Mesodermal cell (in vitro differentiated cells): ENCODE data around the gene CCT4.
"Not testable (repeated sequence)": the region's sequence is repeated elsewhere in the genome, so short reads cannot be mapped to it uniquely, and the experiment has no call there.

Experiments used
- H3K27ac ChIP-seq: 2 replicates; pipeline ENCODE4 v1.7.0; 2013; ENCODE audit warnings: mild to moderate bottlenecking, low read depth, low read length, moderate library complexity; ENCODE audit not compliant: severe bottlenecking
- H3K36me3 ChIP-seq: 2 replicates; pipeline ENCODE4 v1.7.1; 2013; ENCODE audit warnings: mild to moderate bottlenecking, low read length, moderate library complexity; ENCODE audit not compliant: control insufficient read depth, insufficient read depth
- H3K4me1 ChIP-seq: one replicate; pipeline ENCODE4 v1.7.1; 2013; ENCODE audit warnings: mild to moderate bottlenecking, low read length; ENCODE audit not compliant: insufficient read depth, control insufficient read depth, poor library complexity, severe bottlenecking
- H3K4me3 ChIP-seq: 2 replicates; pipeline ENCODE4 v1.7.0; 2013; ENCODE audit warnings: low read length, control low read depth, mild to moderate bottlenecking; ENCODE audit not compliant: insufficient read depth, poor library complexity, severe bottlenecking; ENCODE audit errors: extremely low read depth
- H3K9me3 ChIP-seq: 2 replicates; pipeline ENCODE4 v1.7.1; 2013; ENCODE audit warnings: mild to moderate bottlenecking, low read length, moderate library complexity; ENCODE audit not compliant: control insufficient read depth
- WGBS, 2 experiments: methylation state at CpG; one replicate each; pipeline ENCODE4 v1.1.5; 2013; ENCODE audit warnings: missing lambda C conversion rate in 2 of 2; ENCODE audit not compliant: insufficient coverage in 2 of 2; 5-methylcytosine and 5-hydroxymethylcytosine counted together

Gene CCT4

DNA sequence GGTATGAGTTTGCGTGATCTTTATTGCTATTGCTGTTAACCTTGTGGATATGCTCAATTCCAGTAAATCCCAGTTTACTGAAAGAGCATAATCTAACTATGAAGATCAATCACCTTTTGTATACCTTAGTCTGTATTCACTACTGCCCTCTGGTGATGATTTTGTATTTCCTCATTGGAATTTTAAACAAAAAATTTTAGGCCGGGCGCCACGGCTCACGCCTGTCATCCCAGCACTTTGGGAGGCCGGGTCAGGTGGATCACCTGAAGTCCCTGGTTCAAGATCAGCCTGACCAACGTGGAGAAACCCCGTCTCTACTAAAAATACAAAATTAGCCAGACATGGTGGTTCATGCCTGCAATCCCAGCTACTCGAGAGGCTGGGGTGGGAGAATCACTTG, 22.1 kb upstream of the CCT4 start:
- no peak overlapping the region for H3K4me3 ChIP-seq
- no peak overlapping the region for H3K27ac ChIP-seq
- no peaks in the 10 kb centered on the region for H3K4me1 ChIP-seq
- no peaks in the 10 kb centered on the region for H3K36me3 ChIP-seq
- WGBS, 2 experiments: 89 to 90% methylated on average over 8 of the region's 9 CpGs
- H3K9me3 ChIP-seq: no peaks in the 10 kb centered on the region

- no peak overlapping the region for H3K27ac ChIP-seq
Observed at GRCh38 chr2:61909116-61909515, 20.7 kb upstream of the CCT4 start.

DNA sequence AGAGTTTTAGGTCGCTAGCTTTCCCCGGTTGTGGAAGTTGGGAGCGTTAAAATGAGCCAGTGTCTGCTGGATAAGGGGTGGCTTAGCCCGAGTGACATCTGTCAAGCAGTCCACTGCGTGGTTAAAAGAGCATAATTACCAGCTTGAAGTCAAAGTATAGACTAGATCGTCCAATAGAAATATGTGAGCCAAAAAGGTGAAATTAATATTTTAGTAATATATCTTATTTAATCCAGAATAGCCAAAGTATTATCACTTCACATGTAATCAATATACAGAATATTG, 17.7 kb upstream of the CCT4 start:
- H3K4me1 ChIP-seq: no peaks in the 10 kb centered on the region
- no peaks in the 10 kb centered on the region for H3K9me3 ChIP-seq
- peak overlapping the region; percentile 90 for H3K4me3 ChIP-seq
- H3K27ac ChIP-seq: no peak overlapping the region
- H3K36me3 ChIP-seq: no peaks in the 10 kb centered on the region
- 8 to 10% methylated on average over 4 of the region's 6 CpGs for WGBS, 2 experiments

More at GRCh38 chr2:61909116-61909515, 20.7 kb upstream of the CCT4 start:
- Histone ChIP-seq H3K9me3 (no peaks in the 10 kb centered on the region), H3K4me1 (no peaks in the 10 kb centered on the region), H3K4me3 (no peak overlapping the region), H3K36me3 (no peaks in the 10 kb centered on the region)
- WGBS, 2 experiments: 91 to 93% methylated on average over 8 of the region's 8 CpGs

GRCh38 chr2:61905372-61906185, 17.1 kb upstream of the CCT4 start, which contains the start of gene COMMD1:
Gene COMMD1, plus strand, starts transcription at chr2:61905674. Its CDS starts 5 bp downstream, at chr2:61905679.
- H3K36me3 ChIP-seq: no peaks in the 10 kb centered on the region
- 0 to 2% methylated on average over 25 to 32 of the region's 33 CpGs for WGBS, 2 experiments
- no peaks in the 10 kb centered on the region for H3K4me1 ChIP-seq
- H3K27ac ChIP-seq: peak within 1 kb of the TSS; percentile 41
- peak within 1 kb of the TSS; percentile 90 for H3K4me3 ChIP-seq
- no peaks in the 10 kb centered on the region for H3K9me3 ChIP-seq

DNA sequence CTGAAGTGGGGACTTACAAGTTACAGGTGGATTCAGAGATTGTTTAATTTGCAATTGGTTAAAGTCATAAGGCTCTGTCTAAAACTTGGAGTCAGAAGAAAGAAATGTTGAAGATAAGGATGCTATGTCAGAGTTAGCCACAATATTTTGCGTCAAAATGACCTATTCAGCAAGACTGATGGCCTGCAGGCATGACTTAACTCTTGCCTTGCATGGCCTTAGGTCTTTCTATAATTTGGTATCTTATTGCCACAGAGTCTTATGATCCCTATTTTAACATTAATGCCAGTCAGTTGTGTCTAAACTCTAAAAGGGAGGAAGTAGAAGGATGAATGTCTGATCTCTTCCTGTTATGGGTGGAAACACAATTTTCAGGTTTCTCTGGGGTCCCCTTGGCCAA, 11.8 kb upstream of the CCT4 start:
- Histone ChIP-seq H3K9me3 (no peaks in the 10 kb centered on the region), H3K4me3 (no peak overlapping the region), H3K4me1 (no peaks in the 10 kb centered on the region), H3K27ac (no peak overlapping the region), H3K36me3 (no peaks in the 10 kb centered on the region)
- WGBS, 2 experiments: 90 to 100% methylated on average over 1 of the region's 1 CpG

- Histone ChIP-seq H3K36me3 (no peaks in the 10 kb centered on the region), H3K9me3 (no peaks in the 10 kb centered on the region)
- no CpG with 5 or more reads among the region's 2 CpGs for WGBS, 2 experiments
Observed at GRCh38 chr2:61898810-61899209, 10.4 kb upstream of the CCT4 start.

GRCh38 chr2:61887717-61888266, 664 bp downstream of the CCT4 start:
- Histone ChIP-seq H3K27ac (peak overlapping the region; percentile 99), H3K4me3 (peak overlapping the region; percentile 99), H3K9me3 (no peaks in the 10 kb centered on the region), H3K4me1 (no peaks in the 10 kb centered on the region), H3K36me3 (peaks cover 43% of the 10 kb centered on the region)
- WGBS, 2 experiments: 0 to 1% methylated on average over 15 of the region's 18 CpGs

More at GRCh38 chr2:61898810-61899209, 10.4 kb upstream of the CCT4 start:
- Histone ChIP-seq H3K4me1 (no peaks in the 10 kb centered on the region), H3K4me3 (no peak overlapping the region), H3K27ac (no peak overlapping the region)

GRCh38 chr2:61885896-61886603, 2.4 kb downstream of the CCT4 start:
- Histone ChIP-seq H3K36me3 (peaks cover 59% of the 10 kb centered on the region), H3K4me3 (peak overlapping the region; percentile 99)
- WGBS, 2 experiments: 90 to 91% methylated on average over 17 of the region's 18 CpGs

GRCh38 chr2:61882850-61883249, 5.6 kb downstream of the CCT4 start:
- WGBS, 2 experiments: 90 to 100% methylated on average over 3 of the region's 5 CpGs
- no peaks in the 10 kb centered on the region for H3K4me1 ChIP-seq
- no peak overlapping the region for H3K27ac ChIP-seq
- H3K9me3 ChIP-seq: no peaks in the 10 kb centered on the region
- no peak overlapping the region for H3K4me3 ChIP-seq
- peaks cover 91% of the 10 kb centered on the region for H3K36me3 ChIP-seq

More at GRCh38 chr2:61885896-61886603, 2.4 kb downstream of the CCT4 start:
- H3K9me3 ChIP-seq: no peaks in the 10 kb centered on the region
- no peaks in the 10 kb centered on the region for H3K4me1 ChIP-seq
- no peak overlapping the region for H3K27ac ChIP-seq

- not testable (repeated sequence) for H3K4me1 ChIP-seq, H3K9me3 ChIP-seq, H3K27ac ChIP-seq, H3K4me3 ChIP-seq
- H3K36me3 ChIP-seq: peaks cover 99% of the 10 kb centered on the region
- WGBS, 2 experiments: no CpG with 5 or more reads among the region's 4 CpGs
Observed at GRCh38 chr2:61879351-61879750, 9.1 kb downstream of the CCT4 start.
